GM10266 (cell line): ENCODE results near the gene FGGY.

Experiments used
- DNase-seq: peaks from one replicate; pipeline ENCODE4 v3.0.0; 2012; ENCODE audit errors: extremely low spot score
- CTCF ChIP-seq: IDR thresholded peaks from 2 replicates; pipeline ENCODE4 v1.5.1; 2012; ENCODE audit warnings: mild to moderate bottlenecking, low read depth; ENCODE audit not compliant: control insufficient read depth, insufficient read depth; ENCODE audit errors: missing control alignments

The FGGY gene

DNA sequence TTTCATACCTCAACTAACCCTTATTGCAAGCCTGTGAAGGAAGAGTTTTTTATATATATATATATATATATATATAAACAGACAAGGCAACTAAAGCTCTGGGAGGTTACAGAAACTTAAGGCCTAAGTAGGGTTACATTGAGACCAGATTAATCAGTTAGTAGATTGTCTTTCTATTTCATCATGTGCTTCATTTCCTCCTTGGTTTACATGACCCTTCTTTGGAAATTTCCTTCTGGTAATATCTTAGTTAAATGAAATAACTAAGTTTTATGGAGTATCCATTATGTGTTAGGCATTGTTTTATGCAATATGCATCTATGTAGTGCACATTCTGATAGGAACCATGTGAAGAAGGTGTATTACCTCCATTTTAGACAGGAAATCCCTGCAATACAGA, 112.7 kb downstream of the FGGY start:
- no peak for DNase-seq
- TF ChIP-seq CTCF: no peak

DNA sequence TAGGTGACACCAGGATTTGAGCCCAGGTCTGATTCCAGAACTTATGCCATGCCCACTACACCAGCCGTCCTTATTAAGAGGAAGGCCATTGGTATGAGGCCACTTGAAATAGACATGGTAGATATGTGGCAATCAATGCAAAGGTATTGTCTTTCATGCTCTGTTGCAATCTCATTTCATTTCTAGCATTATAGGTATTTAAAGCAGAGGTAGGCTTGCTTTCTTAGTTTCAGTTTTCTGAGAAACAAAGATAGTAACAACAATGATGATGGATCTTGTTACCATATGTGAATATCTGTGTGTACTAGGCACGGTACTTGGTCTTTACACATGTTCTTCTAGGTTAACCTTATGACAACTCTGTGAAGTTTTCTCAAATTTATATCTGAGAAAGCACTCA, 113.1 kb downstream of the FGGY start:
- TF ChIP-seq CTCF: no peak
- no peak for DNase-seq

GRCh38 chr1:59410457-59410856, 113.6 kb downstream of the FGGY start:
- no peak for DNase-seq
- TF ChIP-seq CTCF: no peak

DNA sequence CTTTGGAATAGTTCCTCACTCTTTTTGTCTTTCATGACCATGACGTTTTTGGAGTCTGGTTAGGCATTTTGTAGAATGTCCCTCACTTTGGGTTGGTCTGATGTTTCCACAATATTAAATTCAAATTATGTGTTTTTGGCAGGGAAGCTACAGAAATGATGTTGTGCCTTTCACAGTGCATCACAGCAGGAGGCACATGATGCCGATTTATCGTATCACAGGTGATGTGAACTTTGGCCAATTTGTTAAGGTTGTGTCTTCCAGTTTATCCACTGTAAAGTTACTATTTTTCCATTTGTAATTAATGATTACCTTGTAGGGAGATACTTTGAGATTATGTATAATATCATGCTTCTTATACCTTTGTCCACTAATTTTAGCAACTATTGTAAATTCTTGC, 114.3 kb downstream of the FGGY start:
- TF ChIP-seq CTCF: no peak
- DNase-seq: no peak

DNA sequence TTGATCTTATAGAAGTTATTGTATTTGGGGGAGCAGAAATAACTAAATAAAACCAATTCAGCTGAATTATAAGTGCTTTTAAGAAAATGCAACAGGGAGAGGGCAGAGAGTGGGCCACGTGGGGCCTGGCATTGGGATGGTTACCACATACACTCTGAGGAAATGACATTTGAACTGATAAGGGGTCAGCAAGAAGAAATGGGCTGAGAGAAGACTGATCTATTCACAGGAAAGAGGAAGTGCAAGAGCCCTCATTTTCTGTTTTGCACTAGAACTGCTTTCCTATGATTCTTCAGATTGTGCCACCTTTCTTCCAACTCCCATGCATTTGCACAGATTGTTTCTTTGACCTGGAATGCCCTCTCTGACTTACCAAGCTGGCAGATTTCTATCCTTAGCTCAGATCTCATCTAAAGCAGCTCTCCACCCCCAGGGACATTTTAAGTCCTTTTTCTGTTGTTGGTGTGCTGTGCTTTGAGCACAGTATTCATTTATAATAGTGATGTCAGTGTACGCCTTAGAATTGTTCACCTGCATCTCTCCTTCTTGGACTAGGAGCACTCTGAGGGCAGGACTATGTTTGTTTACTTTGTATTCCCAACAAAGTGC, 115.9 kb downstream of the FGGY start:
- no peak for DNase-seq
- TF ChIP-seq CTCF: no peak

GRCh38 chr1:59413327-59413720, 116.4 kb downstream of the FGGY start:
- no peak for TF ChIP-seq CTCF
- no peak for DNase-seq

DNA sequence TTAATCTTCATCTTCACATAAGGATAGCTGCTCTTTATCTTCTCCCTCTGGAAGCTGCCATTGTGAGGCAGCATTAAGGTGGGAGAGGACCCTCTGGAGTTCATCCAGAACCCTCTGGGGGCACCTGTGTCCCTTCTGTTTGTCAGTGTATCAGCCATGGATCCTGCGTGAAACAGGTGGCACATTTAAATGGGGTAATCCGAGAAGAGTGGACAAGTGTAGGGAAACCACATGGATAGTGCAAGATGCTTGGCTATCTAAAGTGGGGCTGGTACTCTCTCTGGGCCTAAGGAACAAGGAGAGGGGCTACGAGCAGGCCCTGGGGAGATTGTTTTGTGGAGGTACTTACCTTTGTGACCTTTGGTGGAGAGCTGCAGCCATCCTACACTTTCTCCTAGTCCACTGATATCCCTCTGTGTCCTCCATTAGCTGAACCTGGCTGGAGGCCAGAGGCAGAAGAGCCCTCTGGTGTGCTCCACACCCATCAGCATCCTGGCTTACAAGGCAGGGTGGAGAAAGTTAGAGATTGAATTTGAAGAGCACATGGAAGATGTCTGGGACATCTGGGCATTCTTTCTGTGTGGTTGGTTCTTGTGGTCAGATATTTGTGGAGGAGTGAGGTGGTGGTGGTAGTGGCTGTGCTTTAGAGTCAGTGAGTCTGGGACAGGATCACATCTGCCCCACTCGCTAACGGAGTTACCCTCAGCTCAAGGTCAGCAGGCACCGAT, 117.7 kb downstream of the FGGY start:
- no peak for DNase-seq
- no peak for TF ChIP-seq CTCF
